GM21360 (cell line): ENCODE results near the gene SERPINA4.
"Not testable (repeated sequence)": the region's sequence is repeated elsewhere in the genome, so short reads cannot be mapped to it uniquely, and the experiment has no call there.

ENCODE experiments used
- ATAC-seq: cut with Tn5 transposase; IDR thresholded peaks from one replicate; pipeline ENCODE4 v1.9.1; 2021; ENCODE audit warnings: mild to moderate bottlenecking, moderate library complexity; ENCODE audit not compliant: unreplicated experiment

SERPINA4 gene

GRCh38 chr14:94588311-94588710 is 27.1 kb downstream of the SERPINA4 start:
- no peak for ATAC-seq

GRCh38 chr14:94591073-94591472 is 29.8 kb downstream of the SERPINA4 start:
- no peak for ATAC-seq

GRCh38 chr14:94591871-94592270 is 30.6 kb downstream of the SERPINA4 start:
- ATAC-seq = no peak

GRCh38 chr14:94592457-94592856 is 31.2 kb downstream of the SERPINA4 start:
- ATAC-seq = no peak

- ATAC-seq = no peak
Observed at GRCh38 chr14:94593376-94593748, 32.1 kb downstream of the SERPINA4 start.

GRCh38 chr14:94593749-94594431 is 32.6 kb downstream of the SERPINA4 start:
- ATAC-seq = no peak

GRCh38 chr14:94594441-94594840 is 33.2 kb downstream of the SERPINA4 start:
- ATAC-seq = no peak

GRCh38 chr14:94595912-94596311 is 34.7 kb downstream of the SERPINA4 start:
- ATAC-seq = no peak

- ATAC-seq = no peak
Observed at GRCh38 chr14:94596361-94596760, 35.1 kb downstream of the SERPINA4 start.

- ATAC-seq = no peak
Observed at GRCh38 chr14:94597788-94598187, 36.5 kb downstream of the SERPINA4 start.

GRCh38 chr14:94598506-94598815 is 37.2 kb downstream of the SERPINA4 start:
- no peak for ATAC-seq

GRCh38 chr14:94598816-94599655 is 37.8 kb downstream of the SERPINA4 start:
- no peak for ATAC-seq

- ATAC-seq = no peak
Observed at GRCh38 chr14:94599656-94600004, 38.4 kb downstream of the SERPINA4 start.

GRCh38 chr14:94600148-94600545 is 38.9 kb downstream of the SERPINA4 start:
- no peak for ATAC-seq

- ATAC-seq = no peak
Observed at GRCh38 chr14:94601884-94602391, 40.7 kb downstream of the SERPINA4 start.

- no peak for ATAC-seq
Observed at GRCh38 chr14:94602722-94603121, 41.5 kb downstream of the SERPINA4 start.

GRCh38 chr14:94605361-94605760 is 44.1 kb downstream of the SERPINA4 start:
- ATAC-seq = no peak

GRCh38 chr14:94608966-94609365 is 47.7 kb downstream of the SERPINA4 start:
- ATAC-seq = not testable (repeated sequence)

GRCh38 chr14:94611179-94611578 is 49.9 kb downstream of the SERPINA4 start:
- no peak for ATAC-seq

GRCh38 chr14:94612174-94612573 is 50.9 kb downstream of the SERPINA4 start, which contains the start of gene SERPINA3:
TSS of gene SERPINA3 (plus strand) at chr14:94612391. CDS start at chr14:94614442, 2,051 bp downstream.
- ATAC-seq = no peak

- ATAC-seq = no peak
Observed at GRCh38 chr14:94612580-94613554, 51.6 kb downstream of the SERPINA4 start.
